ENCODE data around the gene HEXB. TPM values are rescaled to one million over a fixed set of nuclear protein-coding genes. Genes with fewer than 3 reads are reported as not detected.

Gene HEXB
- total RNA-seq, 2 experiments from 2014 or later = 67.1 to 68.5 TPM

GRCh38 chr5:74642543-74642863 lies 42.5 kb upstream of the HEXB start:
- intact Hi-C loops (cut with micrococcal nuclease) = loop anchor here (5.0 to 10.0 kb wide), 4 partner anchors 168 to 610 kb away; no protein-coding TSS in a partner anchor
- ChIA-PET POLR2A (no interaction called here), CTCF (interaction anchor here (0.8 to 3.4 kb wide), 7 partner anchors 11 to 740 kb away, joined by 3 to 22 read pairs (median 3); no protein-coding TSS in a partner anchor)
- H3K4me3 Mint-ChIP-seq = no peak overlapping the region
- no peak overlapping the region for H3K27ac Mint-ChIP-seq
- no peak for DNase-seq
- H3K9me3 Mint-ChIP-seq = no peaks in the 10 kb centered on the region
- peaks cover 30% of the 10 kb centered on the region for H3K4me1 Mint-ChIP-seq (ENCODE audit: low read depth)
- peaks cover 22% of the 10 kb centered on the region for H3K27me3 Mint-ChIP-seq
- no peaks in the 10 kb centered on the region for H3K36me3 Mint-ChIP-seq

DNA sequence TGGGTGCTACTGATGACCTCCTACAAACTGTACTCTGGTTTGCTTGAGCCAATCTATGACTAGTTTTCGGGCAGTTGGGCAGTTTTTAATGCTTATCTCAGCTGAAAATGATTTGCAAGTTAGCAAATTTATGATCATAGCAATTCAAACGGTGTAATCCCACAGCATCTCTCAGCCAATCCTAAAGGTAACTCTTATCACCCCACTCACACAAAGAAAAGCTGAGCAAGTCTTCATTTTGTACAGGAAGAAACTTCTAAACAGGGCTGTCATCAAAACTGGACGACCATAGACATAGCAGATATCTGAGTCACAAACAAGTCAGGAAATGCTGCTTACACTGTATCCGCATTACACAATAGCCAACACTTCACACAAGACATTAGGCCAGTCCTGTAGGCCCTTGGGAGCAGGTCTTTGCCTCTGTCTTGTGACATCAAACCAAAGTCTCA lies 41.9 kb upstream of the HEXB start:
- no peaks in the 10 kb centered on the region for H3K9me3 Mint-ChIP-seq
- intact Hi-C loops (cut with micrococcal nuclease) = loop anchor here (5.0 to 10.0 kb wide), 4 partner anchors 168 to 611 kb away; no protein-coding TSS in a partner anchor
- H3K27me3 Mint-ChIP-seq = peaks cover 22% of the 10 kb centered on the region
- no peak overlapping the region for H3K27ac Mint-ChIP-seq
- H3K4me1 Mint-ChIP-seq (ENCODE audit: low read depth) = peaks cover 30% of the 10 kb centered on the region
- no peak overlapping the region for H3K4me3 Mint-ChIP-seq
- CTCF ChIA-PET = interaction anchor here (1.2 to 3.4 kb wide), 3 partner anchors 11 to 741 kb away, joined by 4 to 22 read pairs (median 6); no protein-coding TSS in a partner anchor
- DNase-seq = no peak
- POLR2A ChIA-PET = no interaction called here
- H3K36me3 Mint-ChIP-seq = no peaks in the 10 kb centered on the region

DNA sequence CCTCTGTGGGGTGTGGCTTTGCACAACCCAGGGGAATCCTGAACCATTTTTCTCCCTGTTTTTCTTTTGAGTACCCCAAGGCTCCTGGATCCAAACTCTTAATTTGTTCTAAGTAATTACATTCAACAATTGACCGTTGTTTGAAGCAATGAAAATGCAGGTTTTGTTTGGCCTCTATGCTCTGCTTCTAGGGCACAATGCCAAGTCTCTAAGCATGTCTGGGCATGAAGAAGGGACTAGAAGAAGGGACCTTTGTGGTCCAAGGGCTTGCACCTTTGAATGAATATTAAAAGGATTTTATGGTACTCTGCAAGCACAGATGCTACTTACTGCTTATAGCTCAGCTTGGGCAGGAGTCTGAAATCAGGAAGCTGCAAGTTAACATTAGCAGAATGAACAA lies 37.9 kb upstream of the HEXB start:
- POLR2A ChIA-PET = no interaction called here
- Mint-ChIP-seq H3K27ac (no peak overlapping the region), H3K36me3 (no peaks in the 10 kb centered on the region), H3K27me3 (peaks cover 14% of the 10 kb centered on the region), H3K9me3 (no peaks in the 10 kb centered on the region), H3K4me1 (ENCODE audit: low read depth) (peaks cover 2% of the 10 kb centered on the region), H3K4me3 (no peak overlapping the region)
- CTCF ChIA-PET = interaction anchor here (3.0 kb wide), 1 partner anchor 745 kb away, joined by 19 read pairs; no protein-coding TSS in a partner anchor
- intact Hi-C loops (cut with micrococcal nuclease) = loop anchor here (10.0 kb wide), 2 partner anchors 172 to 442 kb away; no protein-coding TSS in a partner anchor
- no peak for DNase-seq

DNA sequence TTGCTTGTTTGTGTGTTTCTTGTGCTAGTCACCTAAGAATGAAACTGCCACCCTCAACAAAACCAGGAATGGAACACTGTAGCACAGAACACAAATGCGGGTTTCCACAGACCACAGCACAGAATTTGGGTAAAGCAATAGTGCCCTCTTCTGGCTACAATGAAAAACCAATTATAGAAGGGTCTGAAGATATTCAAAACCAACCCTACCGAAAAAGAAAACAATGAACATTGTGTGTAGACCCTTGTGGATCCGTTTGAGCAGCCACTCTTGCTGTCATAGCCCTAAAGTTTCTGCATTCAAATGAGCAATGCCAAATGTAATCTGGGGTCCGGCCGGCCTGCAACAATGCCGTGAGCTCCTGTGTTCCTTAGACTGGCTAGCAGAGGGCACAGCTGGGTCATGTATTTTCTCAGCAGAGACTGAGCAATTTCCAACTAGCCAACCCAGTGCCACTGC lies 36.2 kb upstream of the HEXB start:
- no peaks in the 10 kb centered on the region for H3K36me3 Mint-ChIP-seq
- no peak overlapping the region for H3K4me3 Mint-ChIP-seq
- peaks cover 11% of the 10 kb centered on the region for H3K27me3 Mint-ChIP-seq
- intact Hi-C loops (cut with micrococcal nuclease) = loop anchor here (1.0 to 10.0 kb wide), 3 partner anchors 174 to 747 kb away; no protein-coding TSS in a partner anchor
- peak; percentile 37 for DNase-seq
- H3K4me1 Mint-ChIP-seq (ENCODE audit: low read depth) = no peaks in the 10 kb centered on the region
- no peak overlapping the region for H3K27ac Mint-ChIP-seq
- no peaks in the 10 kb centered on the region for H3K9me3 Mint-ChIP-seq
- POLR2A ChIA-PET = no interaction called here
- CTCF ChIA-PET = interaction anchor here (0.8 to 3.0 kb wide), 13 partner anchors 9 to 1058 kb away, joined by 3 to 44 read pairs (median 5); partner anchors contain the start of gene ENC1

- intact Hi-C loops (cut with micrococcal nuclease) = loop anchor here (10.0 kb wide), 2 partner anchors 175 to 445 kb away; no protein-coding TSS in a partner anchor
- H3K36me3 Mint-ChIP-seq = no peaks in the 10 kb centered on the region
- no peak overlapping the region for H3K4me3 Mint-ChIP-seq
- no peak for DNase-seq
- CTCF ChIA-PET = interaction anchor here (0.8 to 3.0 kb wide), 16 partner anchors 9 to 1060 kb away, joined by 3 to 44 read pairs (median 4); partner anchors contain the start of gene ENC1
- no peak overlapping the region for H3K27ac Mint-ChIP-seq
- H3K27me3 Mint-ChIP-seq = peaks cover 10% of the 10 kb centered on the region
- H3K9me3 Mint-ChIP-seq = no peaks in the 10 kb centered on the region
- POLR2A ChIA-PET = no interaction called here
- no peaks in the 10 kb centered on the region for H3K4me1 Mint-ChIP-seq (ENCODE audit: low read depth)
Observed at GRCh38 chr5:74649421-74649973, 35.5 kb upstream of the HEXB start.

- no peak overlapping the region for H3K4me3 Mint-ChIP-seq
- CTCF ChIA-PET = interaction anchor here (3.3 kb wide), 1 partner anchor 750 kb away, joined by 9 read pairs; no protein-coding TSS in a partner anchor
- DNase-seq = no peak
- intact Hi-C loops (cut with micrococcal nuclease) = no loop called here
- H3K27ac Mint-ChIP-seq = no peak overlapping the region
- H3K9me3 Mint-ChIP-seq = no peaks in the 10 kb centered on the region
- peaks cover 10% of the 10 kb centered on the region for H3K27me3 Mint-ChIP-seq
- POLR2A ChIA-PET = no interaction called here
- H3K4me1 Mint-ChIP-seq (ENCODE audit: low read depth) = no peaks in the 10 kb centered on the region
- H3K36me3 Mint-ChIP-seq = no peaks in the 10 kb centered on the region
Observed at GRCh38 chr5:74651710-74652109, 33.3 kb upstream of the HEXB start.

- ChIA-PET CTCF (interaction anchor here (3.3 kb wide), 1 partner anchor 750 kb away, joined by 9 read pairs; no protein-coding TSS in a partner anchor), POLR2A (no interaction called here)
- Mint-ChIP-seq H3K4me1 (ENCODE audit: low read depth) (no peaks in the 10 kb centered on the region), H3K36me3 (no peaks in the 10 kb centered on the region), H3K27ac (no peak overlapping the region), H3K27me3 (peaks cover 10% of the 10 kb centered on the region), H3K9me3 (no peaks in the 10 kb centered on the region), H3K4me3 (no peak overlapping the region)
- no peak for DNase-seq
- intact Hi-C loops (cut with micrococcal nuclease) = no loop called here
Observed at GRCh38 chr5:74652576-74652975, 32.5 kb upstream of the HEXB start.

DNA sequence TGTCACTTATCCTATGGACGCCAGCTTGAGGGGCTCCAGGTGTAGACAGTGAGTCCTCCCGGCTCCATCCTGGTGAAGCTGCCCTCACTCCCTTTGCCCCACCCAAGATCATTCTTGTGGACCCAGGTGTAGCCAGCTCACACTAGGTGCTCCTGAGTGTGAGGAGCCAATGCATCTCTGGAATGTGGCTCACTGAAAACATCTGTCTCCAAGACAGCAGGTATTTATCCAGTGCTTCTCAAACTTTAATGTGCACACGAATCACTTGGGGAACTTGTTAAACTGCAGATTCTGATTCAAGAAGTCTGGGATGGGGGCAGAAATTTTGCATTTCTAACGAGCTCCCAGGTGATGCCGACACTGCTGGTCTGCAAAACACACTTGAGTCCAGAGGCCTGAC lies 31.0 kb upstream of the HEXB start:
- peaks cover 10% of the 10 kb centered on the region for H3K27me3 Mint-ChIP-seq
- H3K4me1 Mint-ChIP-seq (ENCODE audit: low read depth) = no peaks in the 10 kb centered on the region
- no peaks in the 10 kb centered on the region for H3K36me3 Mint-ChIP-seq
- no peak for DNase-seq
- ChIA-PET POLR2A (no interaction called here), CTCF (interaction anchor here (0.8 to 3.3 kb wide), 2 partner anchors 11 to 752 kb away, joined by 6 to 9 read pairs; no protein-coding TSS in a partner anchor)
- no peak overlapping the region for H3K27ac Mint-ChIP-seq
- no peaks in the 10 kb centered on the region for H3K9me3 Mint-ChIP-seq
- intact Hi-C loops (cut with micrococcal nuclease) = no loop called here
- H3K4me3 Mint-ChIP-seq = no peak overlapping the region

GRCh38 chr5:74655206-74655605 lies 29.8 kb upstream of the HEXB start:
- POLR2A ChIA-PET = no interaction called here
- H3K27me3 Mint-ChIP-seq = peaks cover 6% of the 10 kb centered on the region
- intact Hi-C loops (cut with micrococcal nuclease) = no loop called here
- H3K36me3 Mint-ChIP-seq = no peaks in the 10 kb centered on the region
- H3K9me3 Mint-ChIP-seq = no peaks in the 10 kb centered on the region
- no peak overlapping the region for H3K4me3 Mint-ChIP-seq
- H3K4me1 Mint-ChIP-seq (ENCODE audit: low read depth) = no peaks in the 10 kb centered on the region
- no peak overlapping the region for H3K27ac Mint-ChIP-seq
- CTCF ChIA-PET = no interaction called here
- DNase-seq = no peak

DNA sequence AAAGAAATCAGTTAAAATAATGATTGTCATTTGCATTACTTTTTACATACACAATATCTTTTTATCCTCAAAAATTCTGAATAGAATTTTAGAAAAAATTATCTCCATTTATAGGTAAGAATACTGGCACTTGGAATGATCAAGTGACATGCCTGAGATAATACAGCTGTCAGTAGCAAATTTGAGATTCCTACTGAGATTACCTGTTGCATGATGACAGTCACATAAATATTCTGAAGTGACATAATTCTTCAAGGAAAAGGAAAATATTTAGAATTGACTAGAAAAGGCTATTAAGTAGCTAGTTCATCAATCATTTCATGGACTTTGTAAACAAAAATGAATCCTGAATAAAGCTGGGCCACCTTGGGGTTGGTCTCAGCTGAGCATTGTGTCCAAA lies 29.3 kb upstream of the HEXB start:
- no peak overlapping the region for H3K4me3 Mint-ChIP-seq
- no peaks in the 10 kb centered on the region for H3K36me3 Mint-ChIP-seq

GRCh38 chr5:74657165-74657564 lies 27.9 kb upstream of the HEXB start:
- H3K27me3 Mint-ChIP-seq = peaks cover 7% of the 10 kb centered on the region
- ChIA-PET POLR2A (no interaction called here), CTCF (interaction anchor here (1.8 to 3.4 kb wide), 2 partner anchors 8 to 755 kb away, joined by 6 to 11 read pairs; no protein-coding TSS in a partner anchor)
- H3K27ac Mint-ChIP-seq = no peak overlapping the region
- intact Hi-C loops (cut with micrococcal nuclease) = no loop called here
- no peaks in the 10 kb centered on the region for H3K9me3 Mint-ChIP-seq
- no peaks in the 10 kb centered on the region for H3K36me3 Mint-ChIP-seq
- no peak overlapping the region for H3K4me3 Mint-ChIP-seq
- DNase-seq = no peak
- no peaks in the 10 kb centered on the region for H3K4me1 Mint-ChIP-seq (ENCODE audit: low read depth)

More for the DNA sequence above, 29.3 kb upstream of the HEXB start:
- peaks cover 5% of the 10 kb centered on the region for H3K27me3 Mint-ChIP-seq
- no peak overlapping the region for H3K27ac Mint-ChIP-seq
- intact Hi-C loops (cut with micrococcal nuclease) = no loop called here
- no peaks in the 10 kb centered on the region for H3K4me1 Mint-ChIP-seq (ENCODE audit: low read depth)
- POLR2A ChIA-PET = no interaction called here
- DNase-seq = no peak
- CTCF ChIA-PET = no interaction called here
- no peaks in the 10 kb centered on the region for H3K9me3 Mint-ChIP-seq

GRCh38 chr5:74659172-74659571 lies 25.9 kb upstream of the HEXB start:
- no peak for DNase-seq
- Mint-ChIP-seq H3K27me3 (peaks cover 13% of the 10 kb centered on the region), H3K4me1 (ENCODE audit: low read depth) (no peaks in the 10 kb centered on the region), H3K9me3 (no peaks in the 10 kb centered on the region), H3K36me3 (no peaks in the 10 kb centered on the region), H3K4me3 (no peak overlapping the region), H3K27ac (no peak overlapping the region)
- ChIA-PET POLR2A (no interaction called here), CTCF (interaction anchor here (3.4 kb wide), 1 partner anchor 10 kb away, joined by 11 read pairs; no protein-coding TSS in a partner anchor)
- intact Hi-C loops (cut with micrococcal nuclease) = no loop called here

All from activated CD4-positive, alpha-beta memory T cell treated with anti-CD3 and anti-CD28 coated beads for 36 hours (primary cell).